Measurements from ENCODE around the gene DDX51.

- TF ChIP-seq EZH2phosphoT487 (IDR thresholded peaks at IDR 0.05; ENCODE audit: borderline replicate concordance, low read length): no peak
- TF ChIP-seq, protein P1, sequence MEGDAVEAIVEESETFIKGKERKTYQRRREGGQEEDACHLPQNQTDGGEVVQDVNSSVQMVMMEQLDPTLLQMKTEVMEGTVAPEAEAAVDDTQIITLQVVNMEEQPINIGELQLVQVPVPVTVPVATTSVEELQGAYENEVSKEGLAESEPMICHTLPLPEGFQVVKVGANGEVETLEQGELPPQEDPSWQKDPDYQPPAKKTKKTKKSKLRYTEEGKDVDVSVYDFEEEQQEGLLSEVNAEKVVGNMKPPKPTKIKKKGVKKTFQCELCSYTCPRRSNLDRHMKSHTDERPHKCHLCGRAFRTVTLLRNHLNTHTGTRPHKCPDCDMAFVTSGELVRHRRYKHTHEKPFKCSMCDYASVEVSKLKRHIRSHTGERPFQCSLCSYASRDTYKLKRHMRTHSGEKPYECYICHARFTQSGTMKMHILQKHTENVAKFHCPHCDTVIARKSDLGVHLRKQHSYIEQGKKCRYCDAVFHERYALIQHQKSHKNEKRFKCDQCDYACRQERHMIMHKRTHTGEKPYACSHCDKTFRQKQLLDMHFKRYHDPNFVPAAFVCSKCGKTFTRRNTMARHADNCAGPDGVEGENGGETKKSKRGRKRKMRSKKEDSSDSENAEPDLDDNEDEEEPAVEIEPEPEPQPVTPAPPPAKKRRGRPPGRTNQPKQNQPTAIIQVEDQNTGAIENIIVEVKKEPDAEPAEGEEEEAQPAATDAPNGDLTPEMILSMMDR (conservative IDR thresholded peaks at IDR 0.05; ENCODE audit: low read depth, low read length): no peak
- TF ChIP-seq EZH2 (IDR thresholded peaks at IDR 0.05; ENCODE audit: low read length, unreplicated experiment): no peak
Observed at GRCh38 chr12:132187646-132188450, 43.7 kb upstream of the DDX51 start.

Measured in PC-3 (cell line).